Measurements from ENCODE around the gene PTPRK. TPM values are rescaled to one million over a fixed set of nuclear protein-coding genes. Genes with fewer than 3 reads are reported as not detected.

PTPRK gene
- total RNA-seq, 1 experiment from 2014 or later = 265 TPM

DNA sequence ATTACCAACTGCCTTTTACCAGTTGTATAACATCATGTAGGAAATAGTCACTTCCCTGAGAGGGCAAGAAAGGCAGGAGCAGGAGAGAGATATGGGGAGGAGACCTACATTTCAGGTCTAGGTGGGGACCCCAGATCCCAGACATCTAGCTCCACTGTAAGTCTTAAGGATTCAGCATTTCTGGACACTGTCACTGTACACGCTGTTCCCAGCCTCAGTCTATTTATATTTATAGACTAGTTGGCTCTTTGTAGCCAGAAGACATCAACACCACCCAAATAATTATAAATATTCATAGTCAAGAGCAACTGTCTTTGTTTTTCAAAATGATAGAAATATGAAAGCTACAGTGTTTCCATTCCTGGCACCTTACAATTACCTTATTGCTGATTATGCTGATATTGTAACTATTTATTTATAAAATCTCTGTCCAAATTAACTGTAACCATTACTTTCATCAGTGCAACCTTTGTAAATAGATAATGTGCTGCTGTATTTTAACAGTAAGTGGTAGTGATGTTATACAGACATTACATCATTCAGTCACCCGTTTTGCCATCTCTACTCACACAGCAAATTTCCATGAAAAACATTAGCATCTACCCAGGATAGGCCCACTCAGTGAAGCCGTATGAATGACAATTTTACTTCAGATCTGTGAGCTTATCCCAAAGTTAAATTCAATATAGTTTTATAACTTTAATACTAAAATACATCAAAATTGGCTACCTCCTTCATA is 162.8 kb downstream of the PTPRK start:
- DNase-seq = no peak
- Mint-ChIP-seq H3K4me3 (ENCODE audit: low read depth, unreplicated experiment) (no peak overlapping the region), H3K9me3 (ENCODE audit: low read depth, unreplicated experiment) (no peaks in the 10 kb centered on the region)

DNA sequence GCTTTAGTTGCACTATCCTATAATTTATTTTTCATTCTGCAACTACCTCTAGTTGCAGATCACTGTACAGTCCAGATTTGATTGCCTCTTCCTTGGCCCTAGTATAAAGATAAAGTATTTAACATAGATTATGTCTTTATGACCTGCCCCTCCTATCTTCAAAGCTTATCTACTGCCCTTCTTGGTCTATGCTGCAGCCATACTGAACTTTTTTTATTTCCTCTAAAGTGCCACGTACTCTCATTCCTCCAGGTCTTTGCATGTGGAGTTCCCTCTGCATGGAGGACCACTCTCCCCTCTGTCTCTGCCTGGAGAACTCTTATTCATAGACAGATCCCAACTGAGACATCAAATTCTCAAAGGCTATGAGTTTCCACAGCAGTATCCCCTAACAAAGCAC is 168.0 kb downstream of the PTPRK start:
- no peak for DNase-seq
- H3K27me3 Mint-ChIP-seq (ENCODE audit: unreplicated experiment) = no peaks in the 10 kb centered on the region
- H3K4me1 Mint-ChIP-seq (ENCODE audit: low read depth, unreplicated experiment) = peaks cover 60% of the 10 kb centered on the region
- H3K4me3 Mint-ChIP-seq (ENCODE audit: low read depth, unreplicated experiment) = no peak overlapping the region
- peaks cover 5% of the 10 kb centered on the region for H3K36me3 Mint-ChIP-seq (ENCODE audit: insufficient read depth, unreplicated experiment)
- no TSS peak for BruUV-seq (replicated peaks)
- intact Hi-C loops (cut with micrococcal nuclease; ENCODE audit: unreplicated experiment) = loop anchor here (5.0 kb wide), 1 partner anchor 125 kb away; no protein-coding TSS in a partner anchor
- TF ChIP-seq, protein P1, sequence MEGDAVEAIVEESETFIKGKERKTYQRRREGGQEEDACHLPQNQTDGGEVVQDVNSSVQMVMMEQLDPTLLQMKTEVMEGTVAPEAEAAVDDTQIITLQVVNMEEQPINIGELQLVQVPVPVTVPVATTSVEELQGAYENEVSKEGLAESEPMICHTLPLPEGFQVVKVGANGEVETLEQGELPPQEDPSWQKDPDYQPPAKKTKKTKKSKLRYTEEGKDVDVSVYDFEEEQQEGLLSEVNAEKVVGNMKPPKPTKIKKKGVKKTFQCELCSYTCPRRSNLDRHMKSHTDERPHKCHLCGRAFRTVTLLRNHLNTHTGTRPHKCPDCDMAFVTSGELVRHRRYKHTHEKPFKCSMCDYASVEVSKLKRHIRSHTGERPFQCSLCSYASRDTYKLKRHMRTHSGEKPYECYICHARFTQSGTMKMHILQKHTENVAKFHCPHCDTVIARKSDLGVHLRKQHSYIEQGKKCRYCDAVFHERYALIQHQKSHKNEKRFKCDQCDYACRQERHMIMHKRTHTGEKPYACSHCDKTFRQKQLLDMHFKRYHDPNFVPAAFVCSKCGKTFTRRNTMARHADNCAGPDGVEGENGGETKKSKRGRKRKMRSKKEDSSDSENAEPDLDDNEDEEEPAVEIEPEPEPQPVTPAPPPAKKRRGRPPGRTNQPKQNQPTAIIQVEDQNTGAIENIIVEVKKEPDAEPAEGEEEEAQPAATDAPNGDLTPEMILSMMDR (IDR thresholded peaks at IDR 0.05; ENCODE audit: unreplicated experiment) = no peak
- no peaks in the 10 kb centered on the region for H3K9me3 Mint-ChIP-seq (ENCODE audit: low read depth, unreplicated experiment)
- H3K27ac Mint-ChIP-seq (ENCODE audit: unreplicated experiment) = no peak overlapping the region
- CTCF ChIA-PET = no interaction called here

More for the DNA sequence above, 162.8 kb downstream of the PTPRK start:
- intact Hi-C loops (cut with micrococcal nuclease; ENCODE audit: unreplicated experiment) = no loop called here
- H3K27ac Mint-ChIP-seq (ENCODE audit: unreplicated experiment) = no peak overlapping the region
- no TSS peak for BruUV-seq (replicated peaks)
- peaks cover 17% of the 10 kb centered on the region for H3K36me3 Mint-ChIP-seq (ENCODE audit: insufficient read depth, unreplicated experiment)
- CTCF ChIA-PET = interaction anchor here (0.6 kb wide), 1 partner anchor 9 kb away, joined by 4 read pairs; no protein-coding TSS in a partner anchor
- no peaks in the 10 kb centered on the region for H3K27me3 Mint-ChIP-seq (ENCODE audit: unreplicated experiment)
- peaks cover 43% of the 10 kb centered on the region for H3K4me1 Mint-ChIP-seq (ENCODE audit: low read depth, unreplicated experiment)
- TF ChIP-seq, protein P1 (IDR thresholded peaks at IDR 0.05; ENCODE audit: unreplicated experiment) = no peak

DNA sequence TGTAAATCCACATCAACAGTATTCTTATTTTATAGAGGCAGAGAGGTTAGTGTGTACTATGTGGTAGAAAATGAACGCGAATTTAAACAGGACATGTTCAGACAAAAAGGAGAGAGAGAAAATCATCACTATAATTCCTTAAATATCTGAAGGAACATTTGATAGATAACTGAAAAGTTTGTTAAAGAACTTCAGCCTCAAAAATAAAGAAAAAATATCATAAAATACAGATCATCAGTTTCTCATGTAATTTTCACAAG is 169.2 kb downstream of the PTPRK start:
- TF ChIP-seq, protein P1 (IDR thresholded peaks at IDR 0.05; ENCODE audit: unreplicated experiment) = no peak
- intact Hi-C loops (cut with micrococcal nuclease; ENCODE audit: unreplicated experiment) = loop anchor here (5.0 kb wide), 1 partner anchor 126 kb away; no protein-coding TSS in a partner anchor
- Mint-ChIP-seq H3K9me3 (ENCODE audit: low read depth, unreplicated experiment) (no peaks in the 10 kb centered on the region), H3K36me3 (ENCODE audit: insufficient read depth, unreplicated experiment) (peaks cover 4% of the 10 kb centered on the region), H3K27ac (ENCODE audit: unreplicated experiment) (peak overlapping the region; percentile 20), H3K4me1 (ENCODE audit: low read depth, unreplicated experiment) (peaks cover 52% of the 10 kb centered on the region), H3K4me3 (ENCODE audit: low read depth, unreplicated experiment) (no peak overlapping the region), H3K27me3 (ENCODE audit: unreplicated experiment) (no peaks in the 10 kb centered on the region)
- no TSS peak for BruUV-seq (replicated peaks)
- CTCF ChIA-PET = interaction anchor here (0.7 kb wide), 1 partner anchor 169 kb away, joined by 3 read pairs; the partner anchor contains the start of gene PTPRK
- no peak for DNase-seq

DNA sequence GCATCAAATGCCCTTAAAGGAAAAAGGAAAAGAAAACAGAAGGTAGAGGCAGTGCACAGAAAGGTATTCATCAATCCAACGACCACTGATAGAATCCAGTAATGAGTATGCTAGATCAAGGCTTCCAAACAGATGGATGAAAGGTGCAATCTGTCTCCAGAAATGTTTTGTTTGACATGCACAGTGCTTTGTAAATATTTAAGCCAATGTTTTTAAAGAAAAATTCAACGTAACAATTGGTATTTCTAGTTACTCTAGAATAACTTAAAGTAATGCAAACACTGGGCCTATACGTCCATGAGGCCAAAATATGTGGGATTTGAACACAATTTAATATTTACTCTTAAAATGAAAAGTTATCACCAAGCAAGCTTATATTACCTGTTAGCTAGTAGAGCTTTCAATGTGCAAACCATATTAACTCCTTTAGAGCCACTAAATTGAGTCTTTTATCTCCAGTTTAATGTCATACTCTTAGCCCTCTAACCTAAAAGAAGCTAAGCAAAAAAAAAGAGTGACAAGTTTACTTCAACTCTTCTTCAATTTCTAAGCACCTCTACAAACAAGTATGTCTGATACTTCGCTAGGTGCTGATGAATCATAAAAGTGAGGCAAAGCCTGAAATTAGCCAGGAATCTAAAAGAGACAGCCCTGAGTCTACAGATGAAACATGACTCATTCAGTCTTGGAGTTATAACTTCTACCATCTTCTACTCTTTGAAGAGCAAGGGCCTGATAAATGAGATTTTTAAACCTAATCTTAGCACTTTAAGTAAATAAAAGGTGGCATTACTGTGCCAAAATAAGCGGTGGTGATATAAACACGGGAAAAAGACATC is 169.8 kb downstream of the PTPRK start:
- no peaks in the 10 kb centered on the region for H3K9me3 Mint-ChIP-seq (ENCODE audit: low read depth, unreplicated experiment)
- H3K36me3 Mint-ChIP-seq (ENCODE audit: insufficient read depth, unreplicated experiment) = no peaks in the 10 kb centered on the region
- TF ChIP-seq, protein P1 (IDR thresholded peaks at IDR 0.05; ENCODE audit: unreplicated experiment) = no peak
- H3K4me1 Mint-ChIP-seq (ENCODE audit: low read depth, unreplicated experiment) = peaks cover 47% of the 10 kb centered on the region
- H3K27me3 Mint-ChIP-seq (ENCODE audit: unreplicated experiment) = no peaks in the 10 kb centered on the region
- no TSS peak for BruUV-seq (replicated peaks)
- no peak for DNase-seq
- peak overlapping the region; percentile 20 for H3K27ac Mint-ChIP-seq (ENCODE audit: unreplicated experiment)
- H3K4me3 Mint-ChIP-seq (ENCODE audit: low read depth, unreplicated experiment) = no peak overlapping the region
- CTCF ChIA-PET = interaction anchor here (0.7 kb wide), 1 partner anchor 169 kb away, joined by 3 read pairs; the partner anchor contains the start of gene PTPRK
- intact Hi-C loops (cut with micrococcal nuclease; ENCODE audit: unreplicated experiment) = loop anchor here (5.0 kb wide), 1 partner anchor 127 kb away; no protein-coding TSS in a partner anchor
